Tibial nerve (tissue), 4 donors: ENCODE data around the gene INTS11. TPM values are rescaled to one million over a fixed set of nuclear protein-coding genes. Genes with fewer than 3 reads are reported as not detected.

ENCODE experiments used
- DNase-seq, 2 donors: peaks; one replicate each; pipeline ENCODE4 v3.0.0-alpha.2; 2019; ENCODE audit warnings: low spot score in 2 of 2
- H3K27ac ChIP-seq, 4 donors: fragments of 200-600 bp; sonication (generic) in 3 of 4; one replicate each; pipeline ENCODE4 v1.5.1; 2017 to 2019; ENCODE audit warnings: mild to moderate bottlenecking in 1 of 4
- H3K27me3 ChIP-seq, 2 donors: fragments of 200-600 bp; sonication (generic) in 1 of 2; one replicate each; pipeline versions ENCODE4 v1.5.1 to v1.6.0; 2017 to 2019
- H3K36me3 ChIP-seq, 3 donors: fragments of 200-600 bp; sonication (generic); one replicate each; pipeline ENCODE4 v1.5.1; 2018 to 2019
- H3K4me1 ChIP-seq, 4 donors: fragments of 200-600 bp; sonication (generic) in 3 of 4; one replicate each; pipeline ENCODE4 v1.5.1; 2017 to 2019
- H3K4me3 ChIP-seq, 4 donors: fragments of 200-600 bp; sonication (generic) in 3 of 4; one replicate each; pipeline ENCODE4 v1.5.1; 2017 to 2019; ENCODE audit warnings: mild to moderate bottlenecking in 1 of 4, moderate library complexity in 1 of 4
- H3K9me3 ChIP-seq, 4 donors: fragments of 200-600 bp; sonication (generic) in 3 of 4; one replicate each; pipeline ENCODE4 v1.5.1; 2017 to 2019
- EP300 ChIP-seq, 2 donors: sonication (generic); formaldehyde crosslinking; IDR thresholded peaks; one replicate each; pipeline ENCODE4 v1.6.1; 2017; ENCODE audit warnings: antibody characterized with exemption in 2 of 2, mild to moderate bottlenecking in 1 of 2
- POLR2A ChIP-seq, 2 donors: fragments of 450-650 bp; IDR thresholded peaks; one replicate each; pipeline ENCODE4 v1.6.1; 2017; ENCODE audit warnings: antibody characterized with exemption in 2 of 2, mild to moderate bottlenecking in 2 of 2, moderate library complexity in 2 of 2
- WGBS, 2 donors: methylation state at CpG; one replicate each; pipeline ENCODE4 v1.1.5; 2018; 5-methylcytosine and 5-hydroxymethylcytosine counted together
- total RNA-seq, 4 donors: library from RNA; depleted of rRNA; stranded (reverse); fragments of >200 nt; gene quantifications; one replicate each; pipeline ENCODE4 v1.1.0, GENCODE V29; 2016
- TF ChIP-seq, protein P1 (sequence below), 5 experiments: fragments of 200-600 bp in 3 of 5; fragments of 450-650 bp in 2 of 5; sonication (generic) in 3 of 5; IDR thresholded peaks; one replicate each; pipeline ENCODE4 v1.5.1; 2016 to 2019; ENCODE audit warnings: antibody characterized with exemption in 5 of 5, mild to moderate bottlenecking in 3 of 5, moderate library complexity in 2 of 5

The INTS11 gene
- total RNA-seq, 4 donors from 2014 or later: 118 to 241 (median 157) TPM

DNA sequence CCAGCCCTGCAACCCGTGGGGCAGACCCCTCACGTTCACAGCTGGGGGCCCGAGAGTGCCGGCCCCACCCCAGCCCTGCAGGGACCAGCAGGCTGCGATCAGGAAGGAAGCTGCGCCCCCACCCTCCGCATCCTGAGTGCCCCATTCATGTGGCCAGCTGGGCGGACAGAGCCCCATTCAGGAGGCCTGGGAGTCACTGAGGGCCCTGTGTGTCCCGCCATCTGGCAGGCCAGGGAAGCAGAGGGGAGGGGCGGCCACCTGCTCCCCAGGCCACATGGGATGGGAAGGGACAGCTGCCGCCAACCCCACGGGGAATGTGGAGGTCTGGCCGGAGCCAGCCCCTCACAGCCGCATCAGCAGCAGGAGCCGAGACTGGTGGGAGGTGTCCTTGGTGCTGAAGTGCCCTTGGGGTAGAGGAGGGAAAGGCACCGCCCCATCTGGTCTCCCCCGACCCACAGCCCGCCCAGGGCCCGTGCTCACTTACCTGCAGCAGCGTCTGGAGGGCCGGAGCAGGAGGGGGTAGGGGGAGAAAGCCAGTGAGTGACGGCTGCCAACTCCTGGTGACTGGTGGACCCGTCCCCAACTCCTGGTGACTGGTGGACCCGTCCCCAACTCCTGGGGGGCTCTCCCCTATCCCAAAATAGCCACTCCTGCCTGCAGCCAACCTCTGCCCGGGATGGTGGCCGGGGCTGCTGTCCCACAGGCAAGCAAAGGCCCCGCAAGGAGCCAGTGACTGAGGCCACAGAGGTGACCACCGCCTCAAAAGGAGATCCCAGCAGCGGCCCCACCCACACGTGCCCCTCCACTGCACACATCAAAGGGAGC is 25.4 kb downstream of the INTS11 start:
- TF ChIP-seq, protein P1, sequence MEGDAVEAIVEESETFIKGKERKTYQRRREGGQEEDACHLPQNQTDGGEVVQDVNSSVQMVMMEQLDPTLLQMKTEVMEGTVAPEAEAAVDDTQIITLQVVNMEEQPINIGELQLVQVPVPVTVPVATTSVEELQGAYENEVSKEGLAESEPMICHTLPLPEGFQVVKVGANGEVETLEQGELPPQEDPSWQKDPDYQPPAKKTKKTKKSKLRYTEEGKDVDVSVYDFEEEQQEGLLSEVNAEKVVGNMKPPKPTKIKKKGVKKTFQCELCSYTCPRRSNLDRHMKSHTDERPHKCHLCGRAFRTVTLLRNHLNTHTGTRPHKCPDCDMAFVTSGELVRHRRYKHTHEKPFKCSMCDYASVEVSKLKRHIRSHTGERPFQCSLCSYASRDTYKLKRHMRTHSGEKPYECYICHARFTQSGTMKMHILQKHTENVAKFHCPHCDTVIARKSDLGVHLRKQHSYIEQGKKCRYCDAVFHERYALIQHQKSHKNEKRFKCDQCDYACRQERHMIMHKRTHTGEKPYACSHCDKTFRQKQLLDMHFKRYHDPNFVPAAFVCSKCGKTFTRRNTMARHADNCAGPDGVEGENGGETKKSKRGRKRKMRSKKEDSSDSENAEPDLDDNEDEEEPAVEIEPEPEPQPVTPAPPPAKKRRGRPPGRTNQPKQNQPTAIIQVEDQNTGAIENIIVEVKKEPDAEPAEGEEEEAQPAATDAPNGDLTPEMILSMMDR (IDR thresholded peaks at IDR 0.05): no peak
- TF ChIP-seq EP300 (IDR thresholded peaks at IDR 0.05): no peak
- TF ChIP-seq POLR2A (IDR thresholded peaks at IDR 0.05): no peak
- 51 to 68% methylated on average over 21 to 23 of the region's 30 CpGs for WGBS, 2 donors
- peaks cover 0 to 16% (median 5%) of the 10 kb centered on the region in 4 donors for H3K4me1 ChIP-seq
- H3K27ac ChIP-seq: no peak overlapping the region
- H3K4me3 ChIP-seq: no peak overlapping the region
- no peak for DNase-seq
- H3K9me3 ChIP-seq: no peaks in the 10 kb centered on the region
- no peaks in the 10 kb centered on the region for H3K27me3 ChIP-seq
- peaks cover 0 to 57% (median 0%) of the 10 kb centered on the region in 3 donors for H3K36me3 ChIP-seq

- Histone ChIP-seq H3K27me3 (no peaks in the 10 kb centered on the region), H3K27ac (no peak overlapping the region), H3K36me3 (peaks cover 0 to 69% (median 0%) of the 10 kb centered on the region in 3 donors), H3K9me3 (no peaks in the 10 kb centered on the region), H3K4me3 (no peak overlapping the region), H3K4me1 (peaks cover 0 to 6% (median 0%) of the 10 kb centered on the region in 4 donors)
- DNase-seq: no peak
- 88% methylated on average over 9 to 28 of the region's 31 CpGs for WGBS, 2 donors
- no peak for TF ChIP-seq POLR2A (IDR thresholded peaks at IDR 0.05)
- TF ChIP-seq, protein P1 (IDR thresholded peaks at IDR 0.05): no peak
Observed at GRCh38 chr1:1297802-1298424, 26.5 kb downstream of the INTS11 start.

DNA sequence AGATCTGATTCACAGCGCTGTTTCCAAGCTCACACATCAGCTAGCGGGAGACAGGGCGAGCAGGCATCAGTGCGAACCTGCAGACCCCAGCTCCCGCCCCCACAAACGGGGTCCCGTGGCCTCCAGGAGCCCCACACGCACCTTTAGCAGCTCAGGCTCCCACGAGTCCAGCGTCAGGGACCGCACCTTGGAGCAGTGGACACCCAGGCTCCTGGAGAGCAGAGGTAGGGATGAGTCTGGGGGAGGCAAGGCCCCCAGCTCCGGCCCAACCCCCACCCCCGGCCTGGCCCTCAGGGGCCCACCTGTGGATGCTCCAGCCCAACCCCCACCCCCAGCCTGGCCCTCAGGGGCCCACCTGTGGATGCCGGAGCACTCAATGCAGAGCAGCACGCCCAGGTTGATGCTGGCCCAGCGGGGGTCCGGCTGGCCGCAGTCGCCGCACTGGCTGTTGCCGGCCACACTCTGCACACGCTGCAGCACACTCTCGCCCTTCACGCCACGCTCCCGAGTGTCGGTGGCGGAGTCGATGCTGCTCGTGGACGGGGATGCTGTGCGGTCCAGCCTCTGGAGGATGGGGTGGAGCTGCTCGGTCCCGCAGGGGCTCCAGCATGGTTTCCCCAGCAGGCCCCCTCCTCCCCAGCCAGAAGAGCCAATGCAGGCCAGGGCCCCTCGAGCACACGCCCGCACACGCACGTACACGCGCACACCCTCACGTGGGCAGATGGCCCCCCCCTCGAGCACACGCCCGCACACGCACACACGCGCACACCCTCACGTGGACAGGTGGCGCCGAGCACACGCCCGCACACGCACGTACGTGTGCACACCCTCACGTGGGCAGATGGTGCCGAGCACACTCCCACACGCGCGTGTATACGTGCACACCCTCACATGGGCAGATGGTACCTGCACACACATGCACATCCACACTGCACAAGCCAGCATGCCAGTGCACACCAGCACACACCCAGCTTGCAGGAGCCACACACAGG is 28.1 kb downstream of the INTS11 start:
- peaks cover 0 to 77% (median 0%) of the 10 kb centered on the region in 3 donors for H3K36me3 ChIP-seq
- TF ChIP-seq EP300 (IDR thresholded peaks at IDR 0.05): no peak
- no peaks in the 10 kb centered on the region for H3K9me3 ChIP-seq
- no peaks in the 10 kb centered on the region for H3K27me3 ChIP-seq
- no peak overlapping the region for H3K4me3 ChIP-seq
- DNase-seq: no peak
- peaks cover 0 to 11% (median under 1%) of the 10 kb centered on the region in 4 donors for H3K4me1 ChIP-seq
- H3K27ac ChIP-seq: no peak overlapping the region
- WGBS, 2 donors: 92 to 96% methylated on average over 38 to 45 of the region's 62 CpGs

DNA sequence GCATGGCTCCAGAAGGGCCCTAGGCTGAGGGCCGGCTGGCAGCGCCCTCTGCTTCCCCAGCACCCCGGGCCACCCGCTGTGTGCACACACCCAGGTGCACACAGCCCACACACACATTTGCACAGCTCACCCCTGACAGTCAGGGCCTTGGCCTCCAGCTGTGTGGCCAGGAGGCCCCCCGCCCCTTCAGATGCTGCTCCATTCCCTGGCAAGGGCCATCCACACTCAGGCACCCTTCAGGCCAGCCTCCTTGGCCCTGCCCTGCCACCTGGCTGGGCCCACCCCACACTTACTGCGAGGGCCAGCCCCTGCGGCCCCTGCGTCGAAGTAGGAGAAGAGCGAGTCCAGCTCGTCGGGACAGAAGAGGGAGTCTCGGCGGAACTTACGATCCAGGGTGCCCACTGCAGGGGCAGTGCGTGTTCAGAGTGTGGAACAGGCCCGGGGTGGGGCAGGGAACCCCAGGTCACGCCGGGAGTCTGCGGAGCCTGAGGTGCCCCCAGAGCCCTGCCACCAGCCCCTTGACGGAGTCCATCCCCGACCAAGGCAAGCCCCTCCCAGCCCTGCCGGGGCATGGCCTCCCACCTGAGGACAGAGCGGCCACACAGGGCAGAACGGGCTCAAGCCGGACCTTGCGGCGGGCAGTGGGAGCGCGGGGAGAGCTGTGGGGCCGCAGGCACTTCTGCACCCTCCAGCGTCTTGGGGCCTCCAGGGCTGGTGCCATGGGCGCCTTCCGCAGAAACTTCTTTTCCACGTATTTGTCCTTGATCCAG is 29.1 kb downstream of the INTS11 start:
- Histone ChIP-seq H3K36me3 (peaks cover 0 to 76% (median 0%) of the 10 kb centered on the region in 3 donors), H3K4me1 (peaks cover 0 to 21% (median 3%) of the 10 kb centered on the region in 4 donors), H3K9me3 (no peaks in the 10 kb centered on the region), H3K27ac (no peak overlapping the region), H3K4me3 (no peak overlapping the region), H3K27me3 (no peaks in the 10 kb centered on the region)
- 94 to 95% methylated on average over 27 to 31 of the region's 35 CpGs for WGBS, 2 donors
- TF ChIP-seq, protein P1 (IDR thresholded peaks at IDR 0.05): no peak
- TF ChIP-seq POLR2A (IDR thresholded peaks at IDR 0.05) (no peak), EP300 (IDR thresholded peaks at IDR 0.05) (no peak)
- DNase-seq: no peak
